Right lobe of liver (tissue), 6 donors: ENCODE results near the gene SIK2. TPM values are rescaled to one million over a fixed set of nuclear protein-coding genes. Genes with fewer than 3 reads are reported as not detected.

Experiments used
- ATAC-seq, 4 donors: fragments of 200-7000 bp; cut with Tn5 transposase; one replicate each; pipeline ENCODE4 v1.9.1; 2020; ENCODE audit warnings: mild to moderate bottlenecking in 4 of 4, moderate library complexity in 4 of 4
- DNase-seq, 3 donors: peaks; one replicate each; pipeline ENCODE4 v3.0.0-alpha.2; 2020
- H3K27ac ChIP-seq, 3 donors: fragments of 200-600 bp; one replicate each; pipeline ENCODE4 v1.8.0; 2022
- H3K27me3 ChIP-seq, 2 donors: fragments of 200-600 bp; one replicate each; pipeline ENCODE4 v1.8.0; 2022
- H3K36me3 ChIP-seq, 4 donors: fragments of 200-600 bp; sonication (generic) in 1 of 4; one replicate each; pipeline versions ENCODE4 v1.5.1 to v1.8.0; 2017 to 2022; ENCODE audit warnings: control low read depth in 1 of 4
- H3K4me1 ChIP-seq, 4 donors: fragments of 200-600 bp; sonication (generic) in 1 of 4; one replicate each; pipeline versions ENCODE4 v1.5.1 to v1.8.0; 2017 to 2022; ENCODE audit warnings: control low read depth in 1 of 4
- H3K4me3 ChIP-seq, 3 donors: fragments of 200-600 bp; one replicate each; pipeline ENCODE4 v1.8.0; 2022
- H3K9me3 ChIP-seq, 4 donors: fragments of 200-600 bp; sonication (generic) in 1 of 4; one replicate each; pipeline versions ENCODE4 v1.5.1 to v1.8.0; 2017 to 2022; ENCODE audit warnings: control low read depth in 1 of 4
- CTCF ChIP-seq, 4 donors: fragments of 200-600 bp in 3 of 4; fragments of 450-650 bp in 1 of 4; IDR thresholded peaks; one replicate each; pipeline versions ENCODE4 v1.5.1 to v1.8.0; 2016 to 2022; ENCODE audit warnings: antibody characterized with exemption in 4 of 4, mild to moderate bottlenecking in 2 of 4
- POLR2A ChIP-seq: fragments of 450-650 bp; IDR thresholded peaks from one replicate; pipeline ENCODE4 v1.6.1; 2017; ENCODE audit warnings: antibody characterized with exemption, mild to moderate bottlenecking
- WGBS: methylation state at CpG from one replicate; pipeline ENCODE4 v1.1.6; 2018; ENCODE audit warnings: low coverage, low lambda C conversion rate; ENCODE audit not compliant: insufficient coverage; ENCODE audit errors: missing lambda C conversion rate; 5-methylcytosine and 5-hydroxymethylcytosine counted together
- intact Hi-C, 2 donors: fragments of 100-400 bp; cut with DNase I; formaldehyde crosslinking; loops; one replicate each; pipeline versions ENCODE4 v1.11.2 to v1.14.1; 2022
- total RNA-seq, 6 experiments: library from RNA; depleted of rRNA in 2 of 6; stranded (reverse); fragments of >200 nt in 2 of 6; fragmentation: NEBNext Ultra II Directional in 3 of 6; extraction: Animal tissue kit (Norgen Biotek cat#: 25700) in 3 of 6; gene quantifications; one replicate each; pipeline versions ENCODE4 v1.1.0 to v1.2.4, GENCODE V29; 2016 to 2023
- donor health status: DM: no; HTN: yes; CAD: no.
- donor health status: DM: no; HTN: no; CAD: no.
- donor health status: DM: no; HTN: no; CAD: no.
- donor health status: DM: no; HTN: yes; CAD: no.
- donor health status: DM: no; HTN: yes; CAD: no.

The SIK2 gene
- total RNA-seq, 6 experiments from 2014 or later: 15.4 to 39.5 (median 26.4) TPM

- H3K27me3 ChIP-seq: no peaks in the 10 kb centered on the region
- WGBS: 84% methylated on average over 4 of the region's 4 CpGs
- intact Hi-C loops: no loop called here
- TF ChIP-seq POLR2A (no peak), CTCF (IDR thresholded peaks at IDR 0.05) (no peak)
- ATAC-seq (peak in 1 of 4 donors; percentile 58), DNase-seq (no peak)
- peaks cover 0 to 19% (median 11%) of the 10 kb centered on the region in 4 donors for H3K36me3 ChIP-seq
- H3K4me1 ChIP-seq: no peaks in the 10 kb centered on the region
- H3K27ac ChIP-seq: no peak overlapping the region
- no peaks in the 10 kb centered on the region for H3K9me3 ChIP-seq
- no peak overlapping the region for H3K4me3 ChIP-seq
Measured at GRCh38 chr11:111676878-111677585, 74.8 kb downstream of the SIK2 start.

- TF ChIP-seq POLR2A: no peak
- TF ChIP-seq CTCF (IDR thresholded peaks at IDR 0.05): no peak
- 93% methylated on average over 3 of the region's 3 CpGs for WGBS
- Histone ChIP-seq H3K27me3 (no peaks in the 10 kb centered on the region), H3K4me3 (no peak overlapping the region), H3K4me1 (no peaks in the 10 kb centered on the region), H3K9me3 (no peaks in the 10 kb centered on the region), H3K27ac (no peak overlapping the region), H3K36me3 (no peaks in the 10 kb centered on the region)
- DNase-seq (no peak), ATAC-seq (no peak)
- intact Hi-C loops: no loop called here
Measured at GRCh38 chr11:111680486-111681175, 78.4 kb downstream of the SIK2 start.

GRCh38 chr11:111683806-111684205, 81.6 kb downstream of the SIK2 start:
- no peaks in the 10 kb centered on the region for H3K4me1 ChIP-seq
- H3K27me3 ChIP-seq: no peaks in the 10 kb centered on the region
- H3K27ac ChIP-seq: no peak overlapping the region
- H3K4me3 ChIP-seq: no peak overlapping the region
- H3K36me3 ChIP-seq: peaks cover 0 to 9% (median 3%) of the 10 kb centered on the region in 4 donors
- intact Hi-C loops: no loop called here
- H3K9me3 ChIP-seq: no peaks in the 10 kb centered on the region
- no peak for TF ChIP-seq CTCF (IDR thresholded peaks at IDR 0.05)
- 92% methylated on average over 3 of the region's 3 CpGs for WGBS
- ATAC-seq (no peak), DNase-seq (no peak)

GRCh38 chr11:111684251-111684650, 82.0 kb downstream of the SIK2 start:
- Histone ChIP-seq H3K27me3 (no peaks in the 10 kb centered on the region), H3K4me1 (no peaks in the 10 kb centered on the region), H3K36me3 (peaks cover 0 to 13% (median 5%) of the 10 kb centered on the region in 4 donors), H3K27ac (no peak overlapping the region), H3K9me3 (no peaks in the 10 kb centered on the region), H3K4me3 (no peak overlapping the region)
- ATAC-seq: no peak
- no peak for DNase-seq
- 96% methylated on average over 2 of the region's 2 CpGs for WGBS
- intact Hi-C loops: no loop called here
- TF ChIP-seq POLR2A (no peak), CTCF (IDR thresholded peaks at IDR 0.05) (no peak)
